ENCODE measurements around the gene LGMN. TPM values are rescaled to one million over a fixed set of nuclear protein-coding genes. Genes with fewer than 3 reads are reported as not detected.

Gene LGMN
- total and polyA plus RNA-seq, 2 of the 13 experiments (the other 11 are each of a cell fraction or from before 2014, with no cell fraction given): 28.9 to 76.4 TPM

DNA sequence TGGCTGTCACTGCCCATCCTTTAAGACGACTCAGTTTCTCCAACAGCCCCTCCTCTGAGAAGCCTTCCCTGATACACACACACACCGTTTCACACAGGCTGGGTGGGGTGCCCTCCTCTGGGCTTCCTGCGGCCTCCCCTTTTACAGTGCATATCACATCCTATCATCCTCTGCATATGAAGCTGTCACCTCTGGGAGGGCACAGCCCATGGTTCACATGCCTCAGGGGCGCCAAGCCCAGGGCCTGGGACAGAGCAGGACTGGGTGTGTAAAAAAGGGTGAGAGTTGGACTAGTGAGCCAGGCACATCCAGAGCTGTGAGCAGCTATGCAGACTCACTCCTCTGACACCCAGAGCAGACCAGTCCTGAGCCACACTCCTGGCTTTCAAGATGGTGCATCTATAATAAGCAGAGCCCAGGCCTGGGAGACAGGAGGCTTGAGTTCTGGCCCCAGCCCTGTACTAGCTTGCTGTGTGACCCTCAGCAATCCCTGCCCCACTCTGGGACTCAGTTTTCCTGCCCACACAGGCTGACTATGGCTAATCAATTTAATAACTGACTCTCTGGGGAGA lies 62.6 kb downstream of the LGMN start (continued):
- TF ChIP-seq, protein P1, sequence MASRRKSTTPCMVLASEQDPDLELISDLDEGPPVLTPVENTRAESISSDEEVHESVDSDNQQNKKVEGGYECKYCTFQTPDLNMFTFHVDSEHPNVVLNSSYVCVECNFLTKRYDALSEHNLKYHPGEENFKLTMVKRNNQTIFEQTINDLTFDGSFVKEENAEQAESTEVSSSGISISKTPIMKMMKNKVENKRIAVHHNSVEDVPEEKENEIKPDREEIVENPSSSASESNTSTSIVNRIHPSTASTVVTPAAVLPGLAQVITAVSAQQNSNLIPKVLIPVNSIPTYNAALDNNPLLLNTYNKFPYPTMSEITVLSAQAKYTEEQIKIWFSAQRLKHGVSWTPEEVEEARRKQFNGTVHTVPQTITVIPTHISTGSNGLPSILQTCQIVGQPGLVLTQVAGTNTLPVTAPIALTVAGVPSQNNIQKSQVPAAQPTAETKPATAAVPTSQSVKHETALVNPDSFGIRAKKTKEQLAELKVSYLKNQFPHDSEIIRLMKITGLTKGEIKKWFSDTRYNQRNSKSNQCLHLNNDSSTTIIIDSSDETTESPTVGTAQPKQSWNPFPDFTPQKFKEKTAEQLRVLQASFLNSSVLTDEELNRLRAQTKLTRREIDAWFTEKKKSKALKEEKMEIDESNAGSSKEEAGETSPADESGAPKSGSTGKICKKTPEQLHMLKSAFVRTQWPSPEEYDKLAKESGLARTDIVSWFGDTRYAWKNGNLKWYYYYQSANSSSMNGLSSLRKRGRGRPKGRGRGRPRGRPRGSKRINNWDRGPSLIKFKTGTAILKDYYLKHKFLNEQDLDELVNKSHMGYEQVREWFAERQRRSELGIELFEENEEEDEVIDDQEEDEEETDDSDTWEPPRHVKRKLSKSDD (CRISPR knock-in tag; IDR thresholded peaks at IDR 0.05; ENCODE audit: low read depth): no peak
- TF ChIP-seq TOPORS (CRISPR knock-in tag; IDR thresholded peaks at IDR 0.05) (no peak), ZNF768 (CRISPR knock-in tag; IDR thresholded peaks at IDR 0.05) (no peak), ZBTB42 (CRISPR knock-in tag; IDR thresholded peaks at IDR 0.05) (no peak), ZSCAN22 (CRISPR knock-in tag; IDR thresholded peaks at IDR 0.05) (no peak), THYN1 (CRISPR knock-in tag; IDR thresholded peaks at IDR 0.05; ENCODE audit: borderline replicate concordance, low read depth) (no peak), PCBP1 (IDR thresholded peaks at IDR 0.05; ENCODE audit: borderline replicate concordance, low read depth, low read length) (no peak), SOX5 (CRISPR knock-in tag; IDR thresholded peaks at IDR 0.05; ENCODE audit: borderline replicate concordance) (no peak), MYC (CRISPR knock-in tag; IDR thresholded peaks at IDR 0.05; ENCODE audit: borderline replicate concordance) (no peak), ATM (IDR thresholded peaks at IDR 0.05; ENCODE audit: borderline replicate concordance) (no peak), ZNF251 (CRISPR knock-in tag; IDR thresholded peaks at IDR 0.05) (no peak)
